SK-N-SH (cell line): Measurements from ENCODE around the gene NEU4. TPM values are rescaled to one million over a fixed set of nuclear protein-coding genes. Genes with fewer than 3 reads are reported as not detected.
"Not testable (repeated sequence)": the region's sequence is repeated elsewhere in the genome, so short reads cannot be mapped to it uniquely, and the experiment has no call there.

Experiments used
- CTCF ChIA-PET: fragments of 300-600, 350-600 bp; formaldehyde crosslinking; extraction: SDS; loops from one replicate; lab custom pipeline; 2021; lab: Yijun Ruan, JAX
- POLR2A ChIA-PET: fragments of 350-600 bp; sonication (Branson Sonifier 250); formaldehyde crosslinking; extraction: SDS; loops from one replicate; lab custom pipeline; 2020; ENCODE audit warnings: antibody characterized with exemption, inconsistent platforms; lab: Yijun Ruan, JAX
- DNase-seq: peaks from one replicate; pipeline ENCODE4 v3.0.0; 2012
- H2AFZ ChIP-seq: fragments of 200-600 bp; sonication (generic); 2 replicates; pipeline ENCODE4 v1.8.1; 2016; ENCODE audit warnings: antibody characterized with exemption, mild to moderate bottlenecking, low read depth
- H3F3A ChIP-seq: fragments of 200-600 bp; sonication (generic); replicated peaks from 2 replicates; pipeline ENCODE3; 2016; ENCODE audit warnings: antibody characterized with exemption, mild to moderate bottlenecking; ENCODE audit not compliant: insufficient read depth
- H3K27ac ChIP-seq, 2 experiments: fragments of 200-500 bp in 1 of 2; fragments of 200-600 bp in 1 of 2; sonication (Bioruptor generic) in 1 of 2; sonication (generic), shearing (Covaris generic) in 1 of 2; 2 replicates each; pipeline versions ENCODE4 v1.5.1 to v1.6.1; 2014 to 2016; ENCODE audit warnings: low read depth in 2 of 2, inconsistent platforms in 1 of 2, low read length in 1 of 2, mild to moderate bottlenecking in 1 of 2, mixed read lengths in 1 of 2
- H3K27me3 ChIP-seq: fragments of 200-600 bp; sonication (generic), shearing (Covaris generic); 2 replicates; pipeline ENCODE4 v1.6.1; 2016; ENCODE audit warnings: mixed run types; ENCODE audit not compliant: insufficient read depth
- H3K36me3 ChIP-seq, 2 experiments: fragments of 200-500 bp in 1 of 2; fragments of 200-600 bp in 1 of 2; sonication (Bioruptor generic) in 1 of 2; sonication (generic) in 1 of 2; replicated peaks in 1 of 2; 2 replicates each; pipeline versions ENCODE3 to v1.5.1; 2014 to 2016; ENCODE audit warnings: low read length in 1 of 2, mild to moderate bottlenecking in 1 of 2; ENCODE audit not compliant: insufficient read depth in 2 of 2, control insufficient read depth in 1 of 2
- H3K4me1 ChIP-seq, 2 experiments: fragments of 200-500 bp in 1 of 2; fragments of 200-600 bp in 1 of 2; sonication (Bioruptor generic) in 1 of 2; sonication (generic), shearing (Covaris generic) in 1 of 2; 2 replicates each; pipeline versions ENCODE4 v1.5.1 to v1.6.1; 2014 to 2016; ENCODE audit warnings: low read depth in 1 of 2, low read length in 1 of 2, mixed run types in 1 of 2; ENCODE audit not compliant: insufficient read depth in 2 of 2, control insufficient read depth in 1 of 2
- H3K4me2 ChIP-seq: fragments of 200-600 bp; sonication (generic), shearing (Covaris generic); 2 replicates; pipeline ENCODE4 v1.6.1; 2017; ENCODE audit warnings: mixed run types
- H3K4me3 ChIP-seq, 2 experiments: fragments of 200-500 bp in 1 of 2; fragments of 200-600 bp in 1 of 2; sonication (Bioruptor generic) in 1 of 2; sonication (generic), shearing (Covaris generic) in 1 of 2; 2 replicates each; pipeline versions ENCODE4 v1.5.1 to v1.8.1; 2014 to 2016; ENCODE audit warnings: low read depth in 2 of 2, inconsistent platforms in 1 of 2, low read length in 1 of 2, mild to moderate bottlenecking in 1 of 2, mixed read lengths in 1 of 2, moderate library complexity in 1 of 2
- H3K79me2 ChIP-seq: fragments of 200-600 bp; sonication (generic); 2 replicates; pipeline ENCODE4 v1.8.1; 2017; ENCODE audit warnings: mild to moderate bottlenecking; ENCODE audit not compliant: insufficient read depth
- H3K9ac ChIP-seq: fragments of 200-600 bp; sonication (generic); 2 replicates; pipeline ENCODE4 v1.6.1; 2017; ENCODE audit warnings: mixed run types
- H3K9me2 ChIP-seq: fragments of 200-600 bp; sonication (generic); 2 replicates; pipeline ENCODE4 v1.6.1; 2017; ENCODE audit warnings: mixed run types
- H3K9me3 ChIP-seq: fragments of 200-600 bp; sonication (generic); 2 replicates; pipeline ENCODE4 v1.6.1; 2017; ENCODE audit warnings: mixed run types, mild to moderate bottlenecking, moderate library complexity
- H4K20me1 ChIP-seq: fragments of 200-600 bp; sonication (generic); 2 replicates; pipeline ENCODE4 v1.6.1; 2017; ENCODE audit warnings: mild to moderate bottlenecking, mixed run types; ENCODE audit not compliant: insufficient read depth
- ELF1 ChIP-seq: IDR thresholded peaks from 2 replicates; pipeline ENCODE4 v1.4.0; 2012
- EP300 ChIP-seq, 2 experiments: IDR thresholded peaks; 2 replicates each; pipeline versions ENCODE4 v1.4.0 to v1.6.1; 2012; ENCODE audit warnings: borderline replicate concordance in 1 of 2, low read depth in 1 of 2, low read length in 1 of 2
- RCOR1 ChIP-seq: fragments of 150-350 bp; IDR thresholded peaks from 2 replicates; pipeline ENCODE4 v1.6.1; 2017; ENCODE audit warnings: antibody characterized with exemption, low read length
- RXRA ChIP-seq: IDR thresholded peaks from 2 replicates; pipeline ENCODE4 v1.4.0; 2012; ENCODE audit warnings: low read depth, mild to moderate bottlenecking, borderline replicate concordance
- TCF12 ChIP-seq: IDR thresholded peaks from 2 replicates; pipeline ENCODE4 v1.4.0; 2012
- WGBS: methylation state at CpG from one replicate; pipeline ENCODE4 v1.1.6; 2017; ENCODE audit warnings: low lambda C conversion rate; 5-methylcytosine and 5-hydroxymethylcytosine counted together
- polyA plus RNA-seq, 3 experiments: library from polyadenylated mRNA; depleted of rRNA; stranded (reverse); fragments of >200 nt; gene quantifications; 2 replicates each; pipeline ENCODE4 v1.2.3, GENCODE V29; 2012
- TF ChIP-seq, protein P1 (sequence below): fragments of 200-600 bp; sonication (generic); IDR thresholded peaks from 2 replicates; pipeline ENCODE4 v1.6.1; 2017; ENCODE audit warnings: antibody characterized with exemption, mild to moderate bottlenecking, moderate library complexity
- TF ChIP-seq, protein P2 (sequence below): IDR thresholded peaks from 2 replicates; pipeline ENCODE4; 2012

NEU4 gene
- polyA plus RNA-seq, 1 of the 3 experiments (the other 2 are of a cell fraction) = 0.05 TPM

DNA sequence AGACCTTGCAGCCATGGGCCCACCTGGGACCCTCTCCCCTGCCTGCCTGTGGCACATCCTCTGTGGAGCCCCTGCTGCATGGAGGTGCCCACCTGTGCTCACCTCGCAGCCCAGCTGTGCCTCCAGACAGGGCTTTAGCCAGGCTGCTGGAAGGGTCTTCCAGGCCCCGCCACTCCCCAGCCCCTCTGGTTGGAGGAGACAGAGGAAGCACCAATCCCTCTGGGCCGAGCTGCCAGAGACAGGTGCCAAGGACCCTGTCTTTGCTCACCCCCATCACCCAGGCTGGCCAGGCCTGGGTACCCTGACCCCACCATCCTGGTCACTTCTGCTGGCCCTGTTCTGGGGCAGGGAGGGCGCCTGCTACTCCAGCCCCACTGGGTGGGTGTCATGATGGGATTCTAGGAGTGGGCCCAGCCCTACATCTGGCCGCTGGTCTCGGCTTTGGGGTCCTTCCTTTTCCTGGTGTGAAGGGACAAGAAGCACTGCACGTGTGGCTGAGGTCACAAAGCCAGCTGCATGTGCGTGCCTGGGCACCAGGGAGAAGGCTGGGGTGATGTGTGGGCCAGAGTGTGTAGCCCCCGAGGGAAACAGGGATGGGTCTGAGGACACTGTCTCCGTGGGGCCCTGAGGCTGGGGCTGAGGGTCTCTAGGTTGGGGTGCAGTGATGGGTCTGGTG is 9.3 kb upstream of the NEU4 start (continued):
- TF ChIP-seq, protein P1, sequence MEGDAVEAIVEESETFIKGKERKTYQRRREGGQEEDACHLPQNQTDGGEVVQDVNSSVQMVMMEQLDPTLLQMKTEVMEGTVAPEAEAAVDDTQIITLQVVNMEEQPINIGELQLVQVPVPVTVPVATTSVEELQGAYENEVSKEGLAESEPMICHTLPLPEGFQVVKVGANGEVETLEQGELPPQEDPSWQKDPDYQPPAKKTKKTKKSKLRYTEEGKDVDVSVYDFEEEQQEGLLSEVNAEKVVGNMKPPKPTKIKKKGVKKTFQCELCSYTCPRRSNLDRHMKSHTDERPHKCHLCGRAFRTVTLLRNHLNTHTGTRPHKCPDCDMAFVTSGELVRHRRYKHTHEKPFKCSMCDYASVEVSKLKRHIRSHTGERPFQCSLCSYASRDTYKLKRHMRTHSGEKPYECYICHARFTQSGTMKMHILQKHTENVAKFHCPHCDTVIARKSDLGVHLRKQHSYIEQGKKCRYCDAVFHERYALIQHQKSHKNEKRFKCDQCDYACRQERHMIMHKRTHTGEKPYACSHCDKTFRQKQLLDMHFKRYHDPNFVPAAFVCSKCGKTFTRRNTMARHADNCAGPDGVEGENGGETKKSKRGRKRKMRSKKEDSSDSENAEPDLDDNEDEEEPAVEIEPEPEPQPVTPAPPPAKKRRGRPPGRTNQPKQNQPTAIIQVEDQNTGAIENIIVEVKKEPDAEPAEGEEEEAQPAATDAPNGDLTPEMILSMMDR = no peak
- no peak for TF ChIP-seq EP300 (IDR thresholded peaks at IDR 0.05; ENCODE audit: borderline replicate concordance in 1 of 2, low read depth in 1 of 2, low read length in 1 of 2)

DNA sequence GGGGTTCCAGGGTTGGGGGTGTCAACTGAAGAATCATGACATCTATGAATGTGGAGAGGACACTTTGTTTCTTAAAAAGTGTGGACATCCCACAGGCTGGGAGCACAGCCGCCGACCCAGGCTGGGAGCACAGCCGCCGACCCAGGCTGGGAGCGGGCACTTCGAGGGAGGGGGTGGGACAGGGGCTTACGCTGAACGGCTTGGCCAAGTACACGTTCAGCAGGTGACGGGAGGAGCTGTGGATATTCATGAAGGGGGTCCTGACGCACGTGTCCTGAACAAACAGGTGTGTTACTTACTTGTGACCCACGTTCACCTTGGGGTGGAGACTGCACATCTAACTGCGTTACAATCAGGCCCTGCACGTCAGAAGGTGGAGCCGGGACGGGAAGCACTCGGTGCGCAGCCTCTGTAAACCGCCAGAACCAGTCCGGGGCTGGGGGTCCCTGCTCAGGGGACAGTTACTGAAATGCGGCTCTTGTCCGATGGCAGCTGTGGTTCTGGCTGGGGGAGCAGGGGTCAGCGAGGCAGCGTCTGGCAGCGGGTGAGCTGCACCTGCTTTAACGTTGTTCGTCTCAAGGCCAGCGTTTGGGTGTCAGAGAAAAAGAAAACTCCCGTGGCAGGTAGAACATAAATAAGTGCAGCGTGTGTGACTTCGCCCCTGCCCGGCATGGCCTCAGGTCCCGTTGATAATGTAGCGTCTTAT is 8.6 kb upstream of the NEU4 start:
- H3K9ac ChIP-seq, H3K27ac ChIP-seq, DNase-seq, H3K27me3 ChIP-seq, H3K4me2 ChIP-seq, H4K20me1 ChIP-seq, H3F3A ChIP-seq, H3K36me3 ChIP-seq, H3K4me3 ChIP-seq, H3K79me2 ChIP-seq, H3K9me2 ChIP-seq, CTCF ChIA-PET, H2AFZ ChIP-seq, POLR2A ChIA-PET, H3K9me3 ChIP-seq: not testable (repeated sequence)
- peaks cover 6 to 38% of the 10 kb centered on the region in 2 experiments; a peak in 3 of 4 replicates for H3K4me1 ChIP-seq
- WGBS = 93% methylated on average over 35 of the region's 35 CpGs

DNA sequence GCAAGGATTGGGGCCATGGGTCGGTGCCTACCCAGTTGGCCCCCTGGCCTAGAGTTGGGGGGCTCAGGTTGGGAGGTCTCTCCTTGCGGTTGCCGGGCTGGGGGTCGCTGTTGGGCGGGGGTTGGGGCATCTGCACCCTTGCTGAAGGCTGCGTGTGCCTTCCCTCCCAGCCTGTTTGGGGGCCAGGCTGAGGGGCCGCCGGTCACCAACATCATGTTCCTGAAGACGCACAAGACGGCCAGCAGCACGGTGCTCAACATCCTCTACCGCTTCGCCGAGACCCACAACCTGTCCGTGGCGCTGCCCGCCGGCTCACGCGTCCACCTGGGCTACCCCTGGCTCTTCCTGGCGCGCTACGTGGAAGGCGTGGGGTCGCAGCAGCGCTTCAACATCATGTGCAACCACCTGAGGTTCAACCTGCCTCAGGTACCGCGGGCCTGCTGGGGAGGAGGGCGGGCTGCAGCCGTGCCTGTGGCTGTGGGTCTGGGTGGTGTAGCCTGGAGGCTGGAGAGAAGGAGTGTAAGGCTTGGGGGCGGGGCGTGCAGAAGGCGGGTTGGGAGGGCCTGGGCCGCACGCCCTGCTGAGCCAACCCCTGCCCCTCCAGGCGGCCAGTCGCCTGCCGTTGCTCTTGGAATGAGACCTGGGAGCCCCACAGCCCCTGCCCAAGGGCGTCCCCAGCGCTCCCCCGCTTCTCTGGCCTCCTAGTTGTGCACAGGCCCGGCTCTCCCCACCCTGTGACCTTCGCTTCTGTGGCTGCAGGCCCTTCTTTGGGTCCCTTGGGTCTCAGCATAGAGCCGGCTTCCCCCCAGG is 7.2 kb upstream of the NEU4 start:
- Histone ChIP-seq H3K9ac (no peak overlapping the region), H4K20me1 (no peaks in the 10 kb centered on the region), H3K9me2 (no peaks in the 10 kb centered on the region), H3K4me3 (no peak overlapping the region), H3K27me3 (no peaks in the 10 kb centered on the region), H3K27ac (no peak overlapping the region), H3K36me3 (no peaks in the 10 kb centered on the region)
- peak; percentile 42 for DNase-seq
- WGBS = 96% methylated on average over 17 of the region's 44 CpGs
- CTCF ChIA-PET = interaction anchor here (1.0 kb wide), 1 partner anchor 99 kb away, joined by 3 read pairs; no protein-coding TSS in a partner anchor
- TF ChIP-seq RCOR1 (no peak), RXRA (no peak), TCF12 (no peak), ELF1 (no peak)
- TF ChIP-seq, protein P2, sequence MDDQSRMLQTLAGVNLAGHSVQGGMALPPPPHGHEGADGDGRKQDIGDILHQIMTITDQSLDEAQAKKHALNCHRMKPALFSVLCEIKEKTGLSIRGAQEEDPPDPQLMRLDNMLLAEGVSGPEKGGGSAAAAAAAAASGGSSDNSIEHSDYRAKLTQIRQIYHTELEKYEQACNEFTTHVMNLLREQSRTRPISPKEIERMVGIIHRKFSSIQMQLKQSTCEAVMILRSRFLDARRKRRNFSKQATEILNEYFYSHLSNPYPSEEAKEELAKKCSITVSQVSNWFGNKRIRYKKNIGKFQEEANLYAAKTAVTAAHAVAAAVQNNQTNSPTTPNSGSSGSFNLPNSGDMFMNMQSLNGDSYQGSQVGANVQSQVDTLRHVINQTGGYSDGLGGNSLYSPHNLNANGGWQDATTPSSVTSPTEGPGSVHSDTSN = no peak
- TF ChIP-seq, all 33 proteins: peak for 0
- POLR2A ChIA-PET = no interaction called here
- H3K79me2 ChIP-seq = no peaks in the 10 kb centered on the region
- H3K9me3 ChIP-seq = no peaks in the 10 kb centered on the region
- no peak overlapping the region for H2AFZ ChIP-seq
- no peak overlapping the region for H3K4me2 ChIP-seq
- no peaks in the 10 kb centered on the region for H3F3A ChIP-seq
- H3K4me1 ChIP-seq = peaks cover 6 to 38% of the 10 kb centered on the region in 2 experiments; a peak in 3 of 4 replicates
